IMR-90 (cell line): ENCODE measurements around the gene PITPNM3. TPM values are rescaled to one million over a fixed set of nuclear protein-coding genes. Genes with fewer than 3 reads are reported as not detected.

Experiments used
- ATAC-seq: fragments of 200-7000 bp; cut with Tn5 transposase; 2 replicates; pipeline ENCODE4 v1.9.1; 2020; ENCODE audit warnings: low read depth, mild to moderate bottlenecking, moderate library complexity
- BruUV-seq: library from RNA; stranded (reverse); fragments of 400-500 nt; replicated peaks from 2 replicates; lab custom pipeline; 2021; lab: Mats Ljungman, UMichigan
- CTCF ChIA-PET: fragments of 300-600 bp; formaldehyde crosslinking; extraction: SDS; loops from one replicate; lab custom pipeline; 2021; ENCODE audit warnings: antibody characterized with exemption; lab: Yijun Ruan, JAX
- POLR2A ChIA-PET: fragments of 300-600 bp; sonication (Branson Sonifier 250); formaldehyde crosslinking; loops from one replicate; lab custom pipeline; 2022; ENCODE audit warnings: antibody characterized with exemption; ENCODE audit not compliant: unreplicated experiment; lab: Charles Lee
- DNase-seq: peaks from one replicate; pipeline ENCODE4 v3.0.0; 2013
- H2AFZ ChIP-seq: replicated peaks from 2 replicates; pipeline ENCODE3; 2013; ENCODE audit warnings: low read length, mild to moderate bottlenecking; ENCODE audit not compliant: poor library complexity
- H2AK5ac ChIP-seq: 2 replicates; pipeline ENCODE4 v1.6.1; 2013; ENCODE audit warnings: low read depth, low read length, inconsistent platforms
- H2AK9ac ChIP-seq: replicated peaks from 2 replicates; pipeline ENCODE3; 2013; ENCODE audit warnings: mild to moderate bottlenecking, low read depth, low read length, moderate library complexity; ENCODE audit not compliant: poor library complexity
- H2BK120ac ChIP-seq: 2 replicates; pipeline ENCODE4 v1.6.1; 2013; ENCODE audit warnings: low read depth, low read length, inconsistent platforms
- H2BK15ac ChIP-seq: 3 replicates; pipeline ENCODE4 v1.6.1; 2013; ENCODE audit warnings: low read depth, low read length, inconsistent platforms
- H2BK20ac ChIP-seq: 2 replicates; pipeline ENCODE4 v1.6.1; 2013; ENCODE audit warnings: low read depth, mild to moderate bottlenecking, inconsistent platforms, low read length, moderate library complexity
- H2BK5ac ChIP-seq: 2 replicates; pipeline ENCODE4 v1.6.1; 2013; ENCODE audit warnings: mild to moderate bottlenecking, low read depth, low read length, inconsistent platforms; ENCODE audit not compliant: poor library complexity, severe bottlenecking
- H3K14ac ChIP-seq: replicated peaks from 2 replicates; pipeline ENCODE4 v1.6.1; 2013; ENCODE audit warnings: low read depth, low read length, inconsistent platforms
- H3K18ac ChIP-seq: 2 replicates; pipeline ENCODE4 v1.6.1; 2013; ENCODE audit warnings: low read depth, low read length, control low read depth
- H3K23ac ChIP-seq: 2 replicates; pipeline ENCODE4 v1.6.1; 2013; ENCODE audit warnings: low read depth, low read length, inconsistent platforms
- H3K27ac ChIP-seq: 2 replicates; pipeline ENCODE4 v1.5.1; 2013; ENCODE audit warnings: mild to moderate bottlenecking, control low read depth, low read length; ENCODE audit not compliant: insufficient read depth
- H3K27me3 ChIP-seq: 2 replicates; pipeline ENCODE4 v1.6.1; 2013; ENCODE audit warnings: low read length; ENCODE audit not compliant: control insufficient read depth, insufficient read depth
- H3K36me3 ChIP-seq: 2 replicates; pipeline ENCODE4 v1.6.1; 2013; ENCODE audit warnings: low read length, mixed read lengths; ENCODE audit not compliant: control insufficient read depth, insufficient read depth
- H3K4ac ChIP-seq: 2 replicates; pipeline ENCODE4 v1.6.1; 2013; ENCODE audit warnings: low read depth, low read length, inconsistent platforms
- H3K4me1 ChIP-seq: 2 replicates; pipeline ENCODE4 v1.6.1; 2013; ENCODE audit warnings: low read length, mixed read lengths; ENCODE audit not compliant: control insufficient read depth, insufficient read depth
- H3K4me2 ChIP-seq: 2 replicates; pipeline ENCODE4 v1.6.1; 2013; ENCODE audit warnings: low read depth, mild to moderate bottlenecking, control low read depth, low read length, moderate library complexity
- H3K4me3 ChIP-seq: 2 replicates; pipeline ENCODE4 v1.5.1; 2013; ENCODE audit warnings: low read depth, mild to moderate bottlenecking, control low read depth, low read length, moderate library complexity; ENCODE audit not compliant: insufficient read depth
- H3K56ac ChIP-seq: 2 replicates; pipeline ENCODE4 v1.6.1; 2013; ENCODE audit warnings: low read length, inconsistent platforms; ENCODE audit not compliant: insufficient read depth; ENCODE audit errors: extremely low read depth
- H3K79me1 ChIP-seq, 2 experiments: 2 replicates each; pipeline ENCODE4 v1.6.1; 2013; ENCODE audit warnings: low read length in 2 of 2, inconsistent platforms in 1 of 2, low read depth in 1 of 2
- H3K9ac ChIP-seq: 2 replicates; pipeline ENCODE4 v1.6.1; 2013; ENCODE audit warnings: low read depth, low read length, control low read depth
- H3K9me1 ChIP-seq: 2 replicates; pipeline ENCODE4 v1.6.1; 2013; ENCODE audit warnings: low read length, inconsistent platforms; ENCODE audit not compliant: insufficient read depth
- H3K9me3 ChIP-seq: 2 replicates; pipeline ENCODE4 v1.6.1; 2013; ENCODE audit warnings: low read length; ENCODE audit not compliant: control insufficient read depth, insufficient read depth
- H4K20me1 ChIP-seq: 2 replicates; pipeline ENCODE4 v1.6.1; 2013; ENCODE audit warnings: low read length, inconsistent platforms; ENCODE audit not compliant: insufficient read depth
- H4K5ac ChIP-seq: 2 replicates; pipeline ENCODE4 v1.6.1; 2013; ENCODE audit warnings: mild to moderate bottlenecking, low read depth, low read length, control low read depth
- H4K8ac ChIP-seq, 2 experiments: 2 replicates each; pipeline ENCODE4 v1.6.1; 2013; ENCODE audit warnings: low read depth in 2 of 2, low read length in 2 of 2, control low read depth in 1 of 2, inconsistent platforms in 1 of 2
- H4K91ac ChIP-seq: 2 replicates; pipeline ENCODE4 v1.6.1; 2013; ENCODE audit warnings: low read depth, low read length, inconsistent platforms; ENCODE audit not compliant: insufficient read depth
- BHLHE40 ChIP-seq: fragments of 150-350 bp; IDR thresholded peaks from 2 replicates; pipeline ENCODE4 v1.6.1; 2016; ENCODE audit warnings: mild to moderate bottlenecking, low read depth, low read length
- MAZ ChIP-seq: IDR thresholded peaks from 2 replicates; pipeline ENCODE4 v1.6.1; 2012; ENCODE audit warnings: low read depth, mild to moderate bottlenecking, low read length, improper control_type of control experiment, moderate library complexity, borderline replicate concordance
- WGBS, 2 experiments: methylation state at CpG; one replicate each; pipeline versions ENCODE4 v1.1.5 to v1.1.7; 2013; ENCODE audit warnings: missing lambda C conversion rate in 2 of 2; ENCODE audit not compliant: insufficient read length in 1 of 2; ENCODE audit errors: extremely low coverage in 2 of 2; 5-methylcytosine and 5-hydroxymethylcytosine counted together
- dilution Hi-C: fragments of 300-500 bp; cut with HindIII; formaldehyde crosslinking; loops from one replicate; pipeline ENCODE4 v1.14.3; 2018; ENCODE audit warnings: low sequenced_read_pairs; ENCODE audit not compliant: unreplicated experiment
- in situ Hi-C: fragments of 300-500 bp; cut with MboI; formaldehyde crosslinking; loops from 3 replicates; pipeline ENCODE4 v1.14.3; 2019; ENCODE audit warnings: low sequenced_read_pairs, inconsistent platforms, mixed read lengths
- intact Hi-C: fragments of 100-400 bp; cut with micrococcal nuclease; formaldehyde crosslinking; loops from 2 replicates; pipeline ENCODE4 v1.10.0; 2022
- polyA plus RNA-seq, 3 experiments: library from polyadenylated mRNA; depleted of rRNA; stranded (reverse); fragments of >200 nt; gene quantifications; 2 replicates each; pipeline ENCODE4 v1.2.3, GENCODE V29; 2012; ENCODE audit warnings: low replicate concordance in 1 of 3
- total RNA-seq: library from RNA; depleted of rRNA; stranded (reverse); fragments of >200 nt; gene quantifications from 2 replicates; pipeline ENCODE4 v1.2.3, GENCODE V29; 2012
- TF ChIP-seq, protein P1 (sequence below): fragments of 150-350 bp; IDR thresholded peaks from 2 replicates; pipeline ENCODE4 v1.6.1; 2017; ENCODE audit warnings: mild to moderate bottlenecking, antibody characterized with exemption, low read length, low read depth

PITPNM3 gene
- total and polyA plus RNA-seq, 2 of the 4 experiments (the other 2 are of a cell fraction) = 0.54 to 1.7 TPM

GRCh38 chr17:6461246-6461645, 95.1 kb downstream of the PITPNM3 start:
- 100% methylated on average over 3 of the region's 14 CpGs; no CpG with 5 or more reads in 1 of the 2 experiments for WGBS, 2 experiments
- Histone ChIP-seq H3K79me1 (no peaks in the 10 kb centered on the region), H3K27ac (no peak overlapping the region), H4K91ac (no peak overlapping the region), H2BK20ac (no peak overlapping the region), H3K9me3 (no peaks in the 10 kb centered on the region), H3K27me3 (no peaks in the 10 kb centered on the region), H2AK5ac (no peak overlapping the region), H3K9ac (no peak overlapping the region), H2BK120ac (no peak overlapping the region), H2BK15ac (no peak overlapping the region), H3K14ac (no peak overlapping the region), H3K9me1 (peaks cover 9% of the 10 kb centered on the region), H3K4me1 (peaks cover 11% of the 10 kb centered on the region), H3K4me2 (no peak overlapping the region), H2BK5ac (no peak overlapping the region), H4K8ac (no peak overlapping the region), H4K20me1 (no peaks in the 10 kb centered on the region), H3K36me3 (no peaks in the 10 kb centered on the region), H3K56ac (no peak overlapping the region), H3K4ac (no peak overlapping the region), H3K18ac (no peak overlapping the region), H2AK9ac (no peak overlapping the region), H4K5ac (no peak overlapping the region), H2AFZ (no peak overlapping the region), H3K23ac (no peak overlapping the region), H3K4me3 (no peak overlapping the region)
- in situ Hi-C loops = no loop called here
- CTCF ChIA-PET = no interaction called here
- intact Hi-C loops = no loop called here
- POLR2A ChIA-PET = no interaction called here
- dilution Hi-C loops = no loop called here
- no peak for TF ChIP-seq BHLHE40
- TF ChIP-seq, protein P1, sequence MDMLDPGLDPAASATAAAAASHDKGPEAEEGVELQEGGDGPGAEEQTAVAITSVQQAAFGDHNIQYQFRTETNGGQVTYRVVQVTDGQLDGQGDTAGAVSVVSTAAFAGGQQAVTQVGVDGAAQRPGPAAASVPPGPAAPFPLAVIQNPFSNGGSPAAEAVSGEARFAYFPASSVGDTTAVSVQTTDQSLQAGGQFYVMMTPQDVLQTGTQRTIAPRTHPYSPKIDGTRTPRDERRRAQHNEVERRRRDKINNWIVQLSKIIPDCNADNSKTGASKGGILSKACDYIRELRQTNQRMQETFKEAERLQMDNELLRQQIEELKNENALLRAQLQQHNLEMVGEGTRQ = no peak
- no peak for TF ChIP-seq MAZ
- DNase-seq (no peak), ATAC-seq (no peak)
- BruUV-seq = no TSS peak
